Mesenchymal stem cell (in vitro differentiated cells and primary cell): ENCODE measurements around the gene PAX7.
"Not testable (repeated sequence)": the region's sequence is repeated elsewhere in the genome, so short reads cannot be mapped to it uniquely, and the experiment has no call there.

ENCODE experiments used
- DNase-seq: peaks from one replicate; pipeline ENCODE4 v3.0.0-alpha.2; 2013
- H2AFZ ChIP-seq: one replicate; pipeline ENCODE4 v1.6.1; 2013; ENCODE audit warnings: low read depth, mild to moderate bottlenecking, control low read depth, inconsistent platforms, low read length, moderate library complexity
- H2AK5ac ChIP-seq: 2 replicates; pipeline ENCODE4 v1.6.1; 2013; ENCODE audit warnings: low read length, moderate library complexity, mild to moderate bottlenecking, inconsistent platforms; ENCODE audit not compliant: severe bottlenecking
- H2BK120ac ChIP-seq: one replicate; pipeline ENCODE4 v1.6.1; 2013; ENCODE audit warnings: low read depth, mild to moderate bottlenecking, inconsistent platforms, low read length, moderate library complexity
- H2BK12ac ChIP-seq, 2 experiments: one replicate each; pipeline ENCODE4 v1.6.1; 2013; ENCODE audit warnings: inconsistent platforms in 2 of 2, low read length in 2 of 2, mild to moderate bottlenecking in 2 of 2, moderate library complexity in 2 of 2, control low read depth in 1 of 2
- H2BK15ac ChIP-seq: one replicate; pipeline ENCODE4 v1.6.1; 2013; ENCODE audit warnings: mild to moderate bottlenecking, low read depth, inconsistent platforms; ENCODE audit not compliant: poor library complexity, severe bottlenecking
- H2BK5ac ChIP-seq: 2 replicates; pipeline ENCODE4 v1.6.1; 2013; ENCODE audit warnings: low read depth, mild to moderate bottlenecking, low read length, control low read depth, inconsistent platforms; ENCODE audit not compliant: poor library complexity, severe bottlenecking
- H3K14ac ChIP-seq, 2 experiments: one replicate each; pipeline ENCODE4 v1.6.1; 2013; ENCODE audit warnings: inconsistent platforms in 2 of 2, low read length in 2 of 2, control low read depth in 1 of 2, mild to moderate bottlenecking in 1 of 2, moderate library complexity in 1 of 2
- H3K18ac ChIP-seq, 2 experiments: one replicate each; pipeline ENCODE4 v1.6.1; 2013; ENCODE audit warnings: inconsistent platforms in 2 of 2, low read length in 2 of 2, control low read depth in 1 of 2, low read depth in 1 of 2, mild to moderate bottlenecking in 1 of 2
- H3K23ac ChIP-seq, 2 experiments: one replicate each; pipeline ENCODE4 v1.6.1; 2013; ENCODE audit warnings: inconsistent platforms in 2 of 2, low read length in 2 of 2, mild to moderate bottlenecking in 2 of 2, moderate library complexity in 2 of 2, control low read depth in 1 of 2
- H3K27ac ChIP-seq: 2 replicates; pipeline ENCODE4 v1.5.1; 2013; ENCODE audit warnings: mild to moderate bottlenecking, moderate library complexity, low read length, control low read depth, inconsistent platforms; ENCODE audit not compliant: poor library complexity, severe bottlenecking
- H3K27me3 ChIP-seq, 2 experiments: 2 replicates each; pipeline versions ENCODE4 v1.6.1 to v1.7.0; 2013; ENCODE audit warnings: low read length in 2 of 2, mild to moderate bottlenecking in 2 of 2, moderate library complexity in 2 of 2, control low read depth in 1 of 2, inconsistent platforms in 1 of 2; ENCODE audit not compliant: control insufficient read depth in 1 of 2, insufficient read depth in 1 of 2
- H3K36me3 ChIP-seq, 2 experiments: 2 replicates each; pipeline versions ENCODE4 v1.6.1 to v1.7.0; 2013; ENCODE audit warnings: low read length in 2 of 2, control low read depth in 1 of 2, inconsistent platforms in 1 of 2, low read depth in 1 of 2, mild to moderate bottlenecking in 1 of 2; ENCODE audit not compliant: insufficient read depth in 2 of 2, control insufficient read depth in 1 of 2
- H3K4ac ChIP-seq, 2 experiments: one replicate each; pipeline ENCODE4 v1.6.1; 2013; ENCODE audit warnings: inconsistent platforms in 2 of 2, low read length in 2 of 2, mild to moderate bottlenecking in 2 of 2, moderate library complexity in 2 of 2, control low read depth in 1 of 2, low read depth in 1 of 2
- H3K4me1 ChIP-seq: 2 replicates; pipeline ENCODE4 v1.6.1; 2013; ENCODE audit warnings: low read depth, low read length, control low read depth; ENCODE audit not compliant: control insufficient read depth, insufficient read depth
- H3K4me2 ChIP-seq: 2 replicates; pipeline ENCODE4 v1.6.1; 2013; ENCODE audit warnings: low read length, mild to moderate bottlenecking, inconsistent platforms; ENCODE audit not compliant: poor library complexity, severe bottlenecking
- H3K4me3 ChIP-seq, 2 experiments: 2 replicates each; pipeline versions ENCODE4 v1.5.1 to v1.7.0; 2013; ENCODE audit warnings: low read length in 2 of 2, mild to moderate bottlenecking in 2 of 2, control low read depth in 1 of 2, low read depth in 1 of 2; ENCODE audit not compliant: insufficient read depth in 1 of 2
- H3K79me1 ChIP-seq: replicated peaks from 2 replicates; pipeline ENCODE4 v1.6.1; 2013; ENCODE audit warnings: mild to moderate bottlenecking, control low read depth, low read length, inconsistent platforms; ENCODE audit not compliant: poor library complexity, severe bottlenecking
- H3K9ac ChIP-seq: 2 replicates; pipeline ENCODE4 v1.7.0; 2013; ENCODE audit warnings: mild to moderate bottlenecking, low read length, moderate library complexity
- H3K9me3 ChIP-seq: 2 replicates; pipeline ENCODE4 v1.7.0; 2013; ENCODE audit warnings: mild to moderate bottlenecking, low read length; ENCODE audit not compliant: control insufficient read depth
- H4K8ac ChIP-seq: one replicate; pipeline ENCODE4 v1.6.1; 2013; ENCODE audit warnings: inconsistent platforms, mild to moderate bottlenecking, low read length, moderate library complexity
- H4K91ac ChIP-seq: one replicate; pipeline ENCODE4 v1.6.1; 2013; ENCODE audit warnings: mild to moderate bottlenecking, low read length, inconsistent platforms
- WGBS: methylation state at CpG from one replicate; pipeline ENCODE4 v1.1.7; 2013; ENCODE audit warnings: mixed read lengths; 5-methylcytosine and 5-hydroxymethylcytosine counted together

Gene PAX7

DNA sequence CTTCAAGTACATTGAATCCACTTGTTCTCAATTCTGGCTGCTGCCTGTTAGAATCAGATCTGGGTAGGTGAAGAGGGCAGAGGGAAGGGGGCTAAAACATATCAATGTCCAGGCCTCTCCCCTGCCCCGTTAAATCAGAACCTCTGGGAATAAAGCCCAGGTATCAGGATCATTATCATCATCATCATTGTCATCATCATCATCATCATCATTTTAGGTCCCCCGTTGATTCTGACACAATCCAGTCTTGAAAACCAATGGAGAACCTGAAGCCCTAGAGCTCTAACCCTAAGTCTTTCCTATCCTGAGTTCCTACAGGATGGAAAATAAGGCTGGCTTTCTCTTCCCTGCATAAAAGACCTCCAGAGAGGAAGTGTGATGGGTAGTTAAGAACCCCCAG is 135.7 kb downstream of the PAX7 start:
- Histone ChIP-seq H2AK5ac (no peak overlapping the region), H2BK12ac (no peak overlapping the region), H3K4me1 (no peaks in the 10 kb centered on the region), H3K14ac (no peak overlapping the region), H4K91ac (no peak overlapping the region), H3K4me2 (no peak overlapping the region), H2BK15ac (no peak overlapping the region), H3K27me3 (peaks cover 6 to 65% of the 10 kb centered on the region in 2 experiments), H4K8ac (no peak overlapping the region), H2BK5ac (no peak overlapping the region), H3K27ac (no peak overlapping the region), H3K18ac (no peak overlapping the region), H3K4me3 (no peak overlapping the region), H3K79me1 (no peaks in the 10 kb centered on the region), H2BK120ac (no peak overlapping the region), H2AFZ (no peak overlapping the region), H3K4ac (no peak overlapping the region), H3K23ac (no peak overlapping the region), H3K36me3 (no peaks in the 10 kb centered on the region), H3K9ac (no peak overlapping the region), H3K9me3 (no peaks in the 10 kb centered on the region)
- DNase-seq, result no peak
- 79% methylated on average over 2 of the region's 2 CpGs for WGBS

DNA sequence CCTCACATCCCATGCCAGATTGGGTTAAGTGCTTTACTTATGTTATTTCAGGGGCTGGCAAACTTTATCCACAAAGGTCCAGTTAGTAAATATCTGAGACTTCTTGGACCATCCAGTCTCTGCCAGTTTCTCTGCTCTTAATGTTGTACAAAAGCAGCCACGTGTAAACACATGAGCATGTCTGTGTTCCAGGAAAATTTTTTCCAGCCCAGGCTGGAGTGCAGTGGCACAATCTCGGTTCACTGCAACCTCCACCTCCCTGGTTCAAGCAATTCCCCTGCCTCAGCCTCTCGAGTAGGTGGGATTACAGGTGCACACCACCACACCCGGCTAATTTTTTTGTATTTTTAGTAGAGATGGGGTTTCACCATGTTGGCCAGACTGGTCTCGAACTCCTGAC is 136.9 kb downstream of the PAX7 start:
- H3K27me3 ChIP-seq, result peaks cover 6 to 65% of the 10 kb centered on the region in 2 experiments
- not testable (repeated sequence) for H2BK120ac ChIP-seq, H2BK15ac ChIP-seq, H3K9me3 ChIP-seq, H2BK12ac ChIP-seq, H3K18ac ChIP-seq, H3K14ac ChIP-seq, H3K9ac ChIP-seq, H3K4me1 ChIP-seq, H4K8ac ChIP-seq, H3K4me3 ChIP-seq, H2AFZ ChIP-seq, H3K36me3 ChIP-seq, H2AK5ac ChIP-seq, H3K79me1 ChIP-seq, DNase-seq, H3K27ac ChIP-seq, H4K91ac ChIP-seq, H3K23ac ChIP-seq, H3K4ac ChIP-seq, H3K4me2 ChIP-seq, H2BK5ac ChIP-seq
- WGBS, result 67% methylated on average over 3 of the region's 5 CpGs

DNA sequence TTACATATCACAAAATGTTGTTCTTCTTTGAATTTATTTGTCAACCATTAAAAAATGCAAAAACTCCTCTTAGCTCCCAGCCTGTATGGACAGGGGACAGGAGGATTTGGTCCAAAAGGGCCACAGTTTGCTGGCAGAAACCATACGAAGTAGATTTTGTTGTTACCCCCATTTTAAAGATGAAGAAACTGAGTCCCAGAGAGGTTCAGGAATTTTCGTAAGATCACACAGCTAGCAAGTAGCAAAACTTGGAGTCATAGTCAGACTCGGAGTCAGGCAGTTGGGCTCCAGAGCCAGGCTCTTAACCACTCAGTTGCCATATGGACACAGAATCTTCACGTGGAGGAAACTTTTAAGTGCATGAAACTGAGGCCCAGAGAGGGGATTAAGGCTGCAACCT is 137.4 kb downstream of the PAX7 start:
- no peaks in the 10 kb centered on the region for H3K36me3 ChIP-seq
- H3K4me1 ChIP-seq, result no peaks in the 10 kb centered on the region
- no peak overlapping the region for H2AK5ac ChIP-seq
- H3K4ac ChIP-seq, result no peak overlapping the region
- H3K27me3 ChIP-seq, result peaks cover 6 to 69% of the 10 kb centered on the region in 2 experiments
- H4K8ac ChIP-seq, result no peak overlapping the region
- H3K14ac ChIP-seq, result no peak overlapping the region
- H4K91ac ChIP-seq, result no peak overlapping the region
- H2BK120ac ChIP-seq, result no peak overlapping the region
- 61% methylated on average over 4 of the region's 4 CpGs for WGBS
- H3K18ac ChIP-seq, result no peak overlapping the region
- H2AFZ ChIP-seq, result no peak overlapping the region
- no peak overlapping the region for H2BK15ac ChIP-seq
- no peak for DNase-seq
- no peak overlapping the region for H2BK5ac ChIP-seq
- H2BK12ac ChIP-seq, result no peak overlapping the region
- no peak overlapping the region for H3K9ac ChIP-seq
- H3K9me3 ChIP-seq, result no peaks in the 10 kb centered on the region
- no peaks in the 10 kb centered on the region for H3K79me1 ChIP-seq
- H3K27ac ChIP-seq, result no peak overlapping the region
- no peak overlapping the region for H3K23ac ChIP-seq
- no peak overlapping the region for H3K4me3 ChIP-seq
- no peak overlapping the region for H3K4me2 ChIP-seq

DNA sequence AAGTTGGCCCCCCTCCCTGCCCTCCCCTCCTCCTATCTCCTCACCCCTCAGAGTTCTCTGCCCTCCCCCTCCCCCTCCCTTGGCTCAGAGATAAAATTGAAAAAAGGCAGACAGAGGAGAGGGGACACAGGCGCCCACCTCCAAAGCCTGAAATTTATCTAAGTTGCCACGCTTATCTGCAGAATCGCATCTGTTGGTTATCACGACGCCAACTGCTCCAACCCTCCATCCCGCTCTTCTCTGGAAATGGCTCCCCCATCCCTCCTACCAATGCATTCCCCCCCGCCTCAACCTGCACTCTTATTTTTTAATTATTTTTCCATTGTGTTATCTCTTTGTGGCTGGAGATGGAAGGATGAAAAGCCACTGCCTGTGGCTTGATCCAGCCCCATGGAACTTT is 138.5 kb downstream of the PAX7 start:
- no peak overlapping the region for H2AFZ ChIP-seq
- peaks cover 6 to 71% of the 10 kb centered on the region in 2 experiments for H3K27me3 ChIP-seq
- no peak overlapping the region for H3K9ac ChIP-seq
- no peak overlapping the region for H4K91ac ChIP-seq
- no peak overlapping the region for H2BK15ac ChIP-seq
- no peak overlapping the region for H2BK12ac ChIP-seq
- H3K14ac ChIP-seq, result no peak overlapping the region
- H3K4me1 ChIP-seq, result no peaks in the 10 kb centered on the region
- no peak overlapping the region for H3K23ac ChIP-seq
- no peak overlapping the region for H2BK120ac ChIP-seq
- H3K4ac ChIP-seq, result no peak overlapping the region
- no peak for DNase-seq
- no peak overlapping the region for H2BK5ac ChIP-seq
- H3K27ac ChIP-seq, result no peak overlapping the region
- no peak overlapping the region for H4K8ac ChIP-seq
- WGBS, result 84% methylated on average over 5 of the region's 7 CpGs
- no peak overlapping the region for H2AK5ac ChIP-seq
- H3K4me3 ChIP-seq, result no peak overlapping the region
- H3K36me3 ChIP-seq, result no peaks in the 10 kb centered on the region
- H3K9me3 ChIP-seq, result no peaks in the 10 kb centered on the region
- no peak overlapping the region for H3K18ac ChIP-seq
- H3K4me2 ChIP-seq, result no peak overlapping the region
- no peaks in the 10 kb centered on the region for H3K79me1 ChIP-seq
